Breast epithelium (tissue), 3 donors: Measurements from ENCODE around the gene ATP6AP2.

Experiments used
- CTCF ChIP-seq, 3 donors: fragments of 450-650 bp; IDR thresholded peaks; one replicate each; pipeline ENCODE4 v1.5.1; 2016 to 2017; ENCODE audit warnings: antibody characterized with exemption in 3 of 3, mild to moderate bottlenecking in 3 of 3, moderate library complexity in 3 of 3
- POLR2A ChIP-seq: fragments of 450-650 bp; IDR thresholded peaks from one replicate; pipeline ENCODE4 v1.6.1; 2016; ENCODE audit warnings: antibody characterized with exemption, mild to moderate bottlenecking, moderate library complexity
- POLR2AphosphoS5 ChIP-seq, 3 donors: sonication (generic); formaldehyde crosslinking; IDR thresholded peaks; one replicate each; pipeline ENCODE4 v1.6.1; 2017; ENCODE audit warnings: antibody characterized with exemption in 3 of 3

- no peak for TF ChIP-seq POLR2AphosphoS5 (IDR thresholded peaks at IDR 0.05)
- TF ChIP-seq CTCF (IDR thresholded peaks at IDR 0.05) = no peak
- TF ChIP-seq POLR2A = no peak
These were observed 43.5 kb upstream of the ATP6AP2 start for GRCh38 chrX:40537310-40537709.
